K562 (cell line): ENCODE measurements around the gene CARD14. TPM values are rescaled to one million over a fixed set of nuclear protein-coding genes. Genes with fewer than 3 reads are reported as not detected.

Experiments used
- ATAC-seq: fragments of 200-7000 bp; cut with Tn5 transposase; 3 replicates; pipeline ENCODE4 v1.9.1; 2020; ENCODE audit warnings: moderate library complexity
- BruUV-seq: library from RNA; stranded (reverse); fragments of 400-500 nt; replicated peaks from 2 replicates; lab custom pipeline; 2021; lab: Mats Ljungman, UMichigan
- CTCF ChIA-PET: fragments of 300-600 bp; formaldehyde crosslinking; extraction: SDS; loops from one replicate; lab custom pipeline; 2021; ENCODE audit warnings: low intra/inter-chr PET ratio; lab: Yijun Ruan, JAX
- POLR2A ChIA-PET: fragments of 300-600, 350-650 bp; sonication (Branson Sonifier 250); formaldehyde crosslinking; extraction: SDS; loops from one replicate; lab custom pipeline; 2021; ENCODE audit warnings: antibody characterized with exemption, inconsistent platforms; lab: Yijun Ruan, JAX
- DNase-seq, 4 experiments: peaks; one replicate each; pipeline versions ENCODE4 v3.0.0 to v3.0.0-alpha.2; 2011 to 2018; ENCODE audit warnings: low spot score in 3 of 4, mixed read lengths in 3 of 4; ENCODE audit errors: extremely low read depth in 1 of 4
- FAIRE-seq: peaks from 2 replicates; lab custom pipeline; 2011; peaks lifted over from hg19 to GRCh38; lab: Jason Lieb, UNC
- H2AFZ ChIP-seq: 2 replicates; pipeline ENCODE4 v1.6.0; 2011; ENCODE audit warnings: low read depth, low read length, control low read depth, inconsistent platforms
- H3K27ac ChIP-seq: fragments of 200-600 bp; 3 replicates; pipeline ENCODE4 v1.8.0; 2011; ENCODE audit warnings: low read depth, mild to moderate bottlenecking, control low read depth, inconsistent platforms, low read length, moderate library complexity, mixed read lengths; ENCODE audit errors: extremely low read depth
- H3K27me3 ChIP-seq, 2 experiments: fragments of 300-600 bp in 1 of 2; 2 replicates in 1 of 2; 3 replicates in 1 of 2; pipeline versions ENCODE4 v1.6.0 to v1.8.0; 2011; ENCODE audit warnings: inconsistent platforms in 2 of 2, low read length in 2 of 2, mild to moderate bottlenecking in 1 of 2, mixed read lengths in 1 of 2, moderate library complexity in 1 of 2; ENCODE audit not compliant: control insufficient read depth in 2 of 2, insufficient read depth in 2 of 2
- H3K36me3 ChIP-seq: fragments of 300-600 bp; 3 replicates; pipeline ENCODE4 v1.8.0; 2011; ENCODE audit warnings: mild to moderate bottlenecking, low read length, inconsistent platforms; ENCODE audit not compliant: control insufficient read depth, insufficient read depth
- H3K4me1 ChIP-seq, 2 experiments: fragments of 200-600 bp in 1 of 2; replicated peaks in 1 of 2; 2 replicates in 1 of 2; 3 replicates in 1 of 2; pipeline versions ENCODE4 v1.5.1 to v1.8.0; 2011; ENCODE audit warnings: inconsistent platforms in 2 of 2, low read length in 2 of 2, mild to moderate bottlenecking in 1 of 2, mixed read lengths in 1 of 2, moderate library complexity in 1 of 2; ENCODE audit not compliant: control insufficient read depth in 2 of 2, insufficient read depth in 2 of 2
- H3K4me2 ChIP-seq: 2 replicates; pipeline ENCODE4 v1.6.1; 2011; ENCODE audit warnings: low read length, control low read depth, inconsistent platforms, mixed read lengths; ENCODE audit not compliant: insufficient read depth
- H3K4me3 ChIP-seq: fragments of 200-600 bp; sonication (generic), shearing (Covaris generic); 2 replicates; pipeline ENCODE4 v1.5.1; 2016; ENCODE audit warnings: control low read depth, inconsistent platforms
- H3K79me2 ChIP-seq: fragments of 200-600 bp; 3 replicates; pipeline ENCODE4 v1.8.0; 2011; ENCODE audit warnings: low read length, inconsistent platforms; ENCODE audit not compliant: control insufficient read depth, insufficient read depth
- H3K9ac ChIP-seq, 2 experiments: 2 replicates each; pipeline versions ENCODE4 v1.6.0 to v1.6.1; 2011; ENCODE audit warnings: low read depth in 2 of 2, low read length in 2 of 2, control low read depth in 1 of 2, inconsistent platforms in 1 of 2, mild to moderate bottlenecking in 1 of 2, mixed read lengths in 1 of 2; ENCODE audit not compliant: insufficient read depth in 1 of 2
- H3K9me1 ChIP-seq: one replicate; pipeline ENCODE4 v1.6.0; 2011; ENCODE audit warnings: inconsistent platforms, mild to moderate bottlenecking, low read length, moderate library complexity; ENCODE audit not compliant: control insufficient read depth, insufficient read depth
- H3K9me3 ChIP-seq: replicated peaks from 2 replicates; pipeline ENCODE4 v1.5.1; 2011; ENCODE audit warnings: low read depth, low read length, inconsistent platforms; ENCODE audit not compliant: control insufficient read depth, insufficient read depth
- H4K20me1 ChIP-seq: replicated peaks from 2 replicates; pipeline ENCODE4 v1.6.1; 2011; ENCODE audit warnings: low read length, inconsistent platforms, mixed read lengths; ENCODE audit not compliant: control insufficient read depth, insufficient read depth
- LARP7 ChIP-seq: fragments of 450-650 bp; IDR thresholded peaks from 2 replicates; pipeline ENCODE4 v1.6.1; 2016
- MYC ChIP-seq, 2 experiments: fragments of 250-450 bp in 1 of 2; sonication (Bioruptor Pico) in 1 of 2; IDR thresholded peaks; 2 replicates each; pipeline versions ENCODE4 v1.5.1 to v1.6.1; 2012 to 2021; ENCODE audit warnings: low read depth in 2 of 2, borderline replicate concordance in 1 of 2, improper control_type of control experiment in 1 of 2, low read length in 1 of 2, mild to moderate bottlenecking in 1 of 2, moderate library complexity in 1 of 2
- POLR3G ChIP-seq: IDR thresholded peaks from 2 replicates; pipeline ENCODE4 v1.6.1; 2011; ENCODE audit not compliant: insufficient read length, insufficient replicate concordance; ENCODE audit errors: extremely low read depth
- RBM14 ChIP-seq: fragments of 200-400 bp; formaldehyde crosslinking; IDR thresholded peaks from 2 replicates; pipeline ENCODE4 v1.6.1; 2018; ENCODE audit warnings: low read depth, mild to moderate bottlenecking, low read length, moderate library complexity, borderline replicate concordance; ENCODE audit not compliant: insufficient read depth
- ZFP91 ChIP-seq: sonication (generic); formaldehyde crosslinking; IDR thresholded peaks from 2 replicates; pipeline ENCODE4 v1.8.0; 2022; ENCODE audit warnings: mild to moderate bottlenecking, missing genetic modification reagents
- ZNF696 ChIP-seq: fragments of 250-450 bp; sonication (Bioruptor Pico); conservative IDR thresholded peaks from 2 replicates; pipeline ENCODE4 v1.4.0; 2020; ENCODE audit warnings: mild to moderate bottlenecking, moderate library complexity
- WGBS: fragments of 100-300 bp; shearing (Covaris generic); methylation state at CpG from one replicate; pipeline ENCODE4 v1.1.6; 2016; ENCODE audit warnings: low coverage, mixed read lengths; ENCODE audit not compliant: insufficient coverage; ENCODE audit errors: missing lambda C conversion rate; 5-methylcytosine and 5-hydroxymethylcytosine counted together
- in situ Hi-C: fragments of 300-500 bp; cut with MboI; formaldehyde crosslinking; loops from 4 replicates; pipeline ENCODE4 v1.15.0; 2018; ENCODE audit warnings: inconsistent platforms, mixed read lengths
- intact Hi-C: fragments of 100-400 bp; cut with micrococcal nuclease; formaldehyde crosslinking; loops from 2 replicates; pipeline ENCODE4 v1.14.2; 2022
- polyA plus RNA-seq, 8 experiments: library from polyadenylated mRNA; depleted of rRNA in 4 of 8; stranded (reverse) in 5 of 8; unstranded in 3 of 8; fragments of >200 nt; fragmentation: Nextera tagmentation in 2 of 8; fragmentation: Illumina TruSeq in 1 of 8; extraction: Ambion mirVana in 2 of 8; extraction: Trizol in 1 of 8; gene quantifications; 2 replicates each; pipeline versions ENCODE4 v1.2.1 to v1.2.3, GENCODE V29; 2011 to 2014; ENCODE audit warnings: inconsistent platforms in 1 of 8, missing spikeins in 1 of 8
- total RNA-seq, 7 experiments: library from RNA; depleted of rRNA in 6 of 7; stranded (reverse); fragments of >200 nt in 6 of 7; fragmentation: Illumina TruSeq in 2 of 7; extraction: Trizol in 2 of 7; gene quantifications; 2 replicates each; pipeline versions ENCODE4 v1.2.1 to v1.2.3, GENCODE V29; 2011 to 2021; ENCODE audit warnings: low replicate concordance in 1 of 7

Gene CARD14
- total and polyA plus RNA-seq, 9 of the 15 experiments (the other 6 are each of a cell fraction or from before 2014, with no cell fraction given): not detected

- TF ChIP-seq LARP7 (no peak), POLR3G (no peak), MYC (IDR thresholded peaks at IDR 0.05; ENCODE audit: low read depth, low read length) (no peak), MYC (CRISPR knock-in tag; IDR thresholded peaks at IDR 0.05; ENCODE audit: borderline replicate concordance, low read depth) (no peak), ZNF696 (CRISPR knock-in tag) (no peak), RBM14 (no peak), ZFP91 (CRISPR knock-in tag) (no peak)
- Histone ChIP-seq H3K79me2 (no peaks in the 10 kb centered on the region), H4K20me1 (no peaks in the 10 kb centered on the region), H2AFZ (no peak overlapping the region), H3K4me1 (no peaks in the 10 kb centered on the region), H3K9me3 (no peaks in the 10 kb centered on the region), H3K4me3 (no peak overlapping the region), H3K27me3 (no peaks in the 10 kb centered on the region), H3K36me3 (no peaks in the 10 kb centered on the region), H3K27ac (no peak overlapping the region), H3K9me1 (no peaks in the 10 kb centered on the region), H3K9ac (no peak overlapping the region), H3K4me2 (no peak overlapping the region)
- ATAC-seq (no peak), FAIRE-seq (no peak), DNase-seq (no peak)
- ChIA-PET POLR2A (no interaction called here), CTCF (no interaction called here)
- BruUV-seq: no TSS peak
- in situ Hi-C loops: no loop called here
- WGBS: 68% methylated on average over 8 of the region's 10 CpGs
- intact Hi-C loops: no loop called here
Measured at GRCh38 chr17:80237386-80237785, 67.6 kb downstream of the CARD14 start.
